GM18951 (cell line): ENCODE data around the gene C17orf100.
"Not testable (repeated sequence)": the region's sequence is repeated elsewhere in the genome, so short reads cannot be mapped to it uniquely, and the experiment has no call there.

ENCODE experiments used
- POLR2A ChIP-seq: IDR thresholded peaks from 4 replicates; pipeline ENCODE4 v1.6.1; 2011; ENCODE audit warnings: mild to moderate bottlenecking; ENCODE audit not compliant: insufficient read length, insufficient read depth; ENCODE audit errors: extremely low read depth
- in situ Hi-C: fragments of 300-500 bp; cut with MboI; formaldehyde crosslinking; loops from one replicate; pipeline ENCODE4 v1.12.0; 2022; ENCODE audit warnings: low sequenced_read_pairs, mixed read lengths, inconsistent platforms; ENCODE audit not compliant: unreplicated experiment

The C17orf100 gene

GRCh38 chr17:6684881-6685767 is 33.6 kb downstream of the C17orf100 start:
- in situ Hi-C loops: no loop called here
- no peak for TF ChIP-seq POLR2A

- no peak for TF ChIP-seq POLR2A
- in situ Hi-C loops: no loop called here
Measured at GRCh38 chr17:6686026-6686425, 34.5 kb downstream of the C17orf100 start.

- in situ Hi-C loops: no loop called here
- TF ChIP-seq POLR2A: no peak
Measured at GRCh38 chr17:6688944-6689343, 37.4 kb downstream of the C17orf100 start.

- in situ Hi-C loops: no loop called here
- no peak for TF ChIP-seq POLR2A
Measured at GRCh38 chr17:6690641-6691040, 39.1 kb downstream of the C17orf100 start.

- no peak for TF ChIP-seq POLR2A
- in situ Hi-C loops: no loop called here
Measured at GRCh38 chr17:6691546-6691945, 40.0 kb downstream of the C17orf100 start.

- in situ Hi-C loops: not testable (repeated sequence)
Measured at GRCh38 chr17:6691958-6692357, 40.4 kb downstream of the C17orf100 start.

- TF ChIP-seq POLR2A: no peak
- in situ Hi-C loops: no loop called here
Measured at GRCh38 chr17:6695051-6695450, 43.5 kb downstream of the C17orf100 start.

GRCh38 chr17:6695565-6695964 is 44.0 kb downstream of the C17orf100 start:
- in situ Hi-C loops: no loop called here

GRCh38 chr17:6696906-6697305 is 45.3 kb downstream of the C17orf100 start:
- in situ Hi-C loops: no loop called here
- TF ChIP-seq POLR2A: no peak

More at GRCh38 chr17:6695565-6695964, 44.0 kb downstream of the C17orf100 start:
- TF ChIP-seq POLR2A: no peak

- TF ChIP-seq POLR2A: no peak
- in situ Hi-C loops: no loop called here
Measured at GRCh38 chr17:6698004-6698403, 46.4 kb downstream of the C17orf100 start.

- in situ Hi-C loops: no loop called here
- no peak for TF ChIP-seq POLR2A
Measured at GRCh38 chr17:6699997-6700947, 48.7 kb downstream of the C17orf100 start.

GRCh38 chr17:6700948-6701307 is 49.4 kb downstream of the C17orf100 start:
- no peak for TF ChIP-seq POLR2A
- in situ Hi-C loops: no loop called here

GRCh38 chr17:6701719-6702118 is 50.2 kb downstream of the C17orf100 start:
- no peak for TF ChIP-seq POLR2A
- in situ Hi-C loops: no loop called here
